Activated CD4-positive, CD25-positive, alpha-beta regulatory T cell treated with anti-CD3 and anti-CD28 coated beads, Interleukin-2, amount 50 U/mL, for 16 hours (primary cell): ENCODE data around the gene ESYT1.
"Not testable (repeated sequence)": the region's sequence is repeated elsewhere in the genome, so short reads cannot be mapped to it uniquely, and the experiment has no call there.

Source experiments
- DNase-seq: peaks from one replicate; pipeline ENCODE4 v3.0.0-alpha.2; 2020; ENCODE audit warnings: low read depth, low spot score

ESYT1 gene

DNA sequence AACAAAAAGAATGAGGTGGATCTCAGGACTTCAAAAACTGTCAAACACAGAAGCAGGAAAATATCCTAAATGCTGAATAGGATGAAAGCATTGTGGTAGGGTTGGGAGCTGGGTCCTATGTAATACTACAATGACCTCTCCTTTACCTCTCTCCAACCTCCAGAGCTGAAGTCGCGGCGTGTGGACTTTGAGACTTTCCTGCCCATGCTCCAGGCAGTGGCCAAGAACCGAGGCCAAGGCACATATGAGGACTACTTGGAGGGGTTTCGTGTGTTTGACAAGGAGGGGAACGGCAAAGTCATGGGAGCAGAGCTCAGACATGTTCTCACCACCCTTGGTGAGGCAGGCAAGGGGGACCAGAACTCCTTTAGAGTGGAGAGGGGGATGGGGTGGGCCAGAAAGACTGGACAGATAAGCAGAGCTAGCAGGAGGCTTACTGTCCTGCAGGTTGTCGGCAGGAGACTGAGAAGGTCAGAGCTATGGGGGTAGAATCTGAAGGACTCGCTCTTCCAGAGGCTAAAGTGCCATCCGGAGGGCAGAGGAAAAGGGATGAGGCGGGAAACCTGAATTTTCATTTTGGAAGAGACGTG, 27.3 kb downstream of the ESYT1 start:
- DNase-seq = no peak

GRCh38 chr12:56156464-56157200, 28.6 kb downstream of the ESYT1 start:
- not testable (repeated sequence) for DNase-seq

DNA sequence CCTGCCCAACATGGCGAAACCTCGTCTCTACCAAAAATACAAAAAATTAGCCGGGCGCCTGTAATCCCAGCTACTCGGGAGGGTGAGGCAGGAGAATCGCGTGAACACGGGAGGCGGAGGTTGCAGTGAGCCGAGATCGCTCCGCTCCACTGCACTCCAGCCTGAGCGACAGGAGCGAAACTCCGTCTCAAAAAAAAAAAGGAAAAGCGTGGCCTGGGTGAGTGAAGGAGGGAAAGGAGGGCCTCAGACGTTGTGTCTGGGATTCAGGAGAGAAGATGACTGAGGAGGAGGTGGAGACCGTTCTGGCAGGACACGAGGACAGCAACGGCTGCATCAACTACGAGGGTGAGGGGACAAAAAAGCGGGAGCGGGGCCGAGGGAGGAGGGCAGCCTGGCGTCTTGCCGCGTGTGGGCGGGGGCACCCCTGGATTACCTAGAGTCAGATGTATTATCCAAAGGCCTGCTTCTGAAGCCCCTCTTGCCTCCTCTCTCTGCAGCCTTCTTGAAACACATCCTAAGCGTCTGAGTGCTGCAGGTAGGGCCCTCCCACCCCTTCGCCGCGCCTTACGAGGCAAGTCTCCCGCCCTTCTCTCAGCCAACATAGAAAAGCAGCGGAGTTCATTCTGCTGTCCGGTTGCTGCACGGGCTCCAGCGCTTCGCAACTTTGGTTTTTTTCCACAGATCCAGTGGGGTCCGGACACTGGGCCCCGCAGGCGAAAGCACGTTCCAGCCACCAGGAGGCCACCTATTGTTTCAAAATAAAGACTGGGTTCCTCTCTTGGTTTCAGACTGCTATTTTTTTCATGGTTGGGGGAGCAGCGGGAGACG, 29.3 kb downstream of the ESYT1 start:
- DNase-seq = peak; percentile 30

DNA sequence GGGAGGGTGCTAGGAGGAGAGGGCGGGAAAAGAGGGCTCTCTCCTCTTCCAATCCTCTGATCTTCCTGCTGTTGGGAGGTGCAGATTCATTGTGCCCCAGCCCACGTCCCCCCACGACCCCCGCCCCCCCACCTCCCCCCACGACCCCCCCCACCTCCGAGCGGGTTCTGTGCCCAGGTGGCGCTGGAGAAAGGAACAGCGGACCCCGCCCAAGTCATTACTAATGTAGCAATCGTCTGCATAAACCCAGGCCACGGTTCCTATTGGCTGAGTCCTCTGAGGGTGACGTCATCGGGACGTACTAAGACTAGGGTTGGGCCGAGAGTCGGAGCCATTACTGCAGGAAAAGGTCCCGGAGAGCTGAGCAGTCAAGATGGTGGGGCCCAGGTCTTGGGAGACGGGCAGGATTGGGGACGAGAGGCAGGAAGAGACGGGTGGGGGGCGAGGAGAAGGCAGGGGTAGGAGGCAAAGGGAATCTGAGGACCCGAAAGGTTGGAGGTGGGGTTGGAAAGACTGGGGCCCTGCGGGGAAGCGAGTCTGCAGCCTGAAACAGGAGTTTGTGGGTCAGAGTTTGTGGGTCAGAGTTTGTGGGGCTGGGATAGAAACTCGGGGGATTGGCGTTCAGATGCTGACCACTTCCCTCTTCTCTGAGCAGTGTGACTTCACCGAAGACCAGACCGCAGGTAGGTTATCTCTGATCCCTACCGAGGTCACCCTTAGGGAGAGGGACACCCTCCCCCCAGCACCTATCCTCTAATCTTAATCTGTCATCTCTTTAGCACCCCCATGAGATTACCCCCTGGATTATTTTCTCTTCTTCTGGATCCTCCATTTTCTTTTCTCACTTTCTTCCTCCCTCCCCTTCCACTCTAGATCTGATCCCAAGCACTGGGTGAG, 30.2 kb downstream of the ESYT1 start, which contains the start of gene MYL6:
MYL6 (plus strand) TSS at position 331 of the 897 bp plus-strand sequence; CDS start at position 374, 43 bp downstream.
- peak; percentile 89 for DNase-seq

GRCh38 chr12:56158926-56159461, 30.9 kb downstream of the ESYT1 start:
- DNase-seq = no peak

DNA sequence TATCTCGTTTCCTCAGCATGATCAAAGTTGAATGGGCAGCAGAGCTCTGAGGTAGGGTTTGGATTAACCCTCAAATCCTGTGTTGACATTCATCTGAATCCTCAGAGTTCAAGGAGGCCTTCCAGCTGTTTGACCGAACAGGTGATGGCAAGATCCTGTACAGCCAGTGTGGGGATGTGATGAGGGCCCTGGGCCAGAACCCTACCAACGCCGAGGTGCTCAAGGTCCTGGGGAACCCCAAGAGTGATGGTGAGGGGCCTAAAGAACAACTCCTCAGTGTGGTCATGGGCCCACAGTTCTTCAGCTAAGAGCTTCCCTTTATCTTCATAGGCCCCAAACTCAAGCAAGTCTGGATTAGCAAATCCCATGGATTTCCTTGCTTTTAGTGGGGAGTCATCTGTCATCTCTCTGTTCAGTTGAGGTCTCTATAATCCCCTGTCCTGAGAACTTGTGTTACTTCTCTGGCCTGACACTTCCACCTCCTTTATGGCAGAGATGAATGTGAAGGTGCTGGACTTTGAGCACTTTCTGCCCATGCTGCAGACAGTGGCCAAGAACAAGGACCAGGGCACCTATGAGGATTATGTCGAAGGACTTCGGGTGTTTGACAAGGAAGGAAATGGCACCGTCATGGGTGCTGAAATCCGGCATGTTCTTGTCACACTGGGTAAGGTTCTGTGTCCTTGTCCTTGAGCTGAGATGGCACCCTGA, 31.6 kb downstream of the ESYT1 start:
- DNase-seq = no peak

GRCh38 chr12:56160193-56160763, 32.2 kb downstream of the ESYT1 start:
- DNase-seq = peak; percentile 32

GRCh38 chr12:56160894-56161689, 33.0 kb downstream of the ESYT1 start:
- DNase-seq = no peak

DNA sequence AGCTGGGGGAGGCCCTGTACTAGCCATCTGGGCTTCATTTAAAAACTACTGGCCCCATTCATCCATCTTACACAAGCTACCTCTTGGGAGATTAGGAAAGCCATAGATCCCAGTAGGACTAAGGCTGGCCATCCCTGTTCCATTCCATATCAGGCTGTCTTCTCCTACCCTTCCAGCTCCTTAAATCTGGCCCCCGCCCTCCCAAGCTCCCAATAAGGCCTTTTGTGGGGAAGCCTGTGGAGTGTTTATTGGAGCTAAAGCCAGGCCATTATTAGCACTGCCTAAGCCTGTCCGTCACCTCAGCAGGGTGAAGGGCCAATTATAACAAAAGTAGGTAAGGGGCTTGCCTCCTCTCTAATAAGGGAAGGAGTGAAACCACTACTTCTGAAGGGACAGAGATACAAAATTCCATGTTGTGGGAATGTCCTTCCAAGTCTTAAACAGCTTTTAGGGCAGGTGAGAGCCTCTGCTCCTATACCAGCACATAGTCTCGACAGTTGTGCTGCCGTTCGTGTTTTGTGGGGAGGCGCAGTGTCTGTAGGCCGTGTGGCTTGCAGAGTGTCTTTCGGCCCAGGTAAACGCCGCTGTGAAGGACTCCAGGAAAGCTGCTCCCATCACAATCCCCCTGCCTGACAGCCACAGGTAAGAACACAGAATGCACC, 33.8 kb downstream of the ESYT1 start:
- no peak for DNase-seq

DNA sequence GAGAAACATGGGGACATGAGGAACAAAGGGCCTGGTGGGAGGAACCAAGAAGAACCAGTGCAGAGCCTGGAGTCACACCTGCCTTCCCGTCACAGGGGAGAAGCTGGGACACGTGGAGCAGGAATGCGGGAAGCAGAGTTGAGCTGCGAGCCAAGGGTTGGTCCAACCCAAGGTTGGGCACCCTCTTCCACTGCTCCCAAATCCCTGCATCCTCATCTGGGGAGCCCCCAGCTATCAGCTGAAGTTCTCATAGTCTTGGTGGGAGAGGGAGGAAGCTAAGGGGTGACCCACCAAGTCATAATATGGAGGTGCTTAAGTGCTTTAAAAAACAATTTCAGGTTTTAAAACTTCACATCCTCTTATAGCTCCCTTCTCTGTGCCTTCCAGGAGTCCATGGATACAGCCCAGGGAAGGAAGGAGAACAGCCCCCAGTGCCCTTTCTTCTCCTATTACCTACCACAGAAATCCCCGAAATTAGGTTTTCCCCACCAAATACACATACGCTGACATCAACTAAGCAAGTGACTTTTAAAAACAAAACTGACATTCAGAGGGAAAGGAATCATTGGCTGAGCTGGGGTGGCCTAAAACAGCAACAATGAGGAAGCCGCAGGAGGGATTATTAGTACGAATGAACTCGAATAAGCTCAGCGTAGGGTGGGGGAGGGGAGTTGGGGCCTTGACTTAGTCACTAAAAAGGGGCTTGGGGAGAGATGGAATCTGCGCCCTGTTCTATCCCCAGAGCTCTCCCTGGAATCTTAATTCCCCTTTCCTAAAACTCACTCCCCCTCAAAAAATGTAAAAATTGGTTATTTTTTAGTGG, 34.6 kb downstream of the ESYT1 start:
- no peak for DNase-seq

GRCh38 chr12:56163533-56164344, 35.7 kb downstream of the ESYT1 start:
- DNase-seq = no peak

DNA sequence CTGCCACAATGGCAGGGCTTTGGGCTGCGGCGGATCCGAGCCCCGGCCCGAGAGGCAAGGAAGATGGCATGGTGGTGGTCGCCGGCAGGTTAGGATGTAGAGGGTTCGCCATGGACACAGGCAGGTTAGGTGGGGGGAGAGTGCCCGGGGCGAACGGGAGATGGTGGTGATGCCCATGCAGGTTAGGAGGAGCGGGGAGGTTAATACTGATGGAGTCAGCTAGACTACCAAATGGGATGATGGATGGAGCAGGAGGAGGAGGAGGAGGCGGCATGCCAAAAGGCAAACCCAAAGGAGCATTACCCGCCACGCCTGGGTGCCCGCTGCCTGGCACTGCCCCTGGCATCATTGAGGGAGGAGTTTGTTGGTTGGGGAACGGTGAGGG, 36.3 kb downstream of the ESYT1 start:
- DNase-seq = no peak

- DNase-seq = no peak
These were observed 37.3 kb downstream of the ESYT1 start for GRCh38 chr12:56165369-56165768.

- no peak for DNase-seq
These were observed 41.2 kb downstream of the ESYT1 start for GRCh38 chr12:56169229-56169759.

DNA sequence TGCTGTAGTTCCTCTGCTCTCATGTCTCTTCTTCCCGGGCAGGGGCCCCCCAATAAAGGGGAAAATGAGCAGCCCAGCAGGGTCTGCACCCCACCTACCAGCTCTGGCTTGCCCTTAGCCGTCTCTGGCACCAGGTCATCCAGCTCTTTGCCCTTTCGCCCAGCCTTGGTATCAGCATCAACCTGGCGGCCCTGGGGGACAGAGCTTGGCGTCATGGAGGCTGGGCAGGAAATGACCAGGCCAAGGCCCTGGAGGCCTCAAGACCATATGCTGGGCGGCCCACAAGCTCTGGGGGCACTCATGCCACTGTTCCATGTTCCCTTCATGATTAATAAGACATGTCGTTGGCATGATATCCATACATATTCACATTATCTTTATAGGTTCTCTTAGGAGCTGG, 44.8 kb downstream of the ESYT1 start:
- DNase-seq = no peak

DNA sequence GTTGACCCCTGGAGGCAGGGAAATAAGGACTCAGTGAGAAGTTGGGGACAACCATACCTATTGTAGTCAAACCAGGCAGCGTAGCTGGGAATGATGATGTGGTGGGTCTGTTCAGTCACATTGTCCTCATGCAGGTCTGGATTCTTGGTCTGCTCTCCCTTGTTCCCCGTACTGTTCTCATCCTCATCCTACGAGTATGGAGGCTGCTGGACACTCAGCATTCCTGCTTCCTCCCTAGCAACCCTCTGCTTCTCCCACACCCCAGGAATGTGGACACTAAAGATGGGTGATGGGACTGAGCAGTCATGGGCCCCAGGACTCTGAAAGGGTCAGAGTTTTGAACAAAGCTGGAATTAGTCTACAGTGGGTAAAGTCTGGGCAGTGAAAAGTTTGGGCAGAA, 50.3 kb downstream of the ESYT1 start:
- DNase-seq = no peak

GRCh38 chr12:56186957-56187356, 58.9 kb downstream of the ESYT1 start:
- no peak for DNase-seq
